Embryonic facial prominence (tissue), 1 donor: Measurements from ENCODE around the gene EXT2.

Source experiments
- DNase-seq: peaks from one replicate; pipeline ENCODE4 v3.0.0-alpha.2; 2016; ENCODE audit errors: extremely low spot score

EXT2 gene

GRCh38 chr11:44133335-44133946 is 38.0 kb downstream of the EXT2 start:
- DNase-seq = peak; percentile 62

DNA sequence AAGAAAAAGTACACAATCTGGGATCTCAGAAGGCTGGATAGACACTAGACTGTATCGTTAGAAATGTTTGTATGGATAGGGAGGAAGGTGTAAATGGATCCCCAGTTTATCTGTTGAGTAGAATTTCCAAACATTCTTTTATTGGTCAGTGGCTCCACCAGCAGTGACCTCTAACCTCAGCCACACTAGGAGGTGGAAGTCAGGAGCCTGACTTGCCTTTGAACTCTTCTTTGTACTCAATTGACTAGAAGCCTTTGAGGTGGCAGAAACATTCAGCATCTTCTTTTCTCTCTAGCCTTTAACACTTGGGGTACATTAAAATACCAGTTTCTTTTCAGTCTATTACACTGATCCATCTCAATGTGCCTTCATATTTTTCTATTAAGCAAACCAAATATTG is 39.1 kb downstream of the EXT2 start:
- DNase-seq = no peak

DNA sequence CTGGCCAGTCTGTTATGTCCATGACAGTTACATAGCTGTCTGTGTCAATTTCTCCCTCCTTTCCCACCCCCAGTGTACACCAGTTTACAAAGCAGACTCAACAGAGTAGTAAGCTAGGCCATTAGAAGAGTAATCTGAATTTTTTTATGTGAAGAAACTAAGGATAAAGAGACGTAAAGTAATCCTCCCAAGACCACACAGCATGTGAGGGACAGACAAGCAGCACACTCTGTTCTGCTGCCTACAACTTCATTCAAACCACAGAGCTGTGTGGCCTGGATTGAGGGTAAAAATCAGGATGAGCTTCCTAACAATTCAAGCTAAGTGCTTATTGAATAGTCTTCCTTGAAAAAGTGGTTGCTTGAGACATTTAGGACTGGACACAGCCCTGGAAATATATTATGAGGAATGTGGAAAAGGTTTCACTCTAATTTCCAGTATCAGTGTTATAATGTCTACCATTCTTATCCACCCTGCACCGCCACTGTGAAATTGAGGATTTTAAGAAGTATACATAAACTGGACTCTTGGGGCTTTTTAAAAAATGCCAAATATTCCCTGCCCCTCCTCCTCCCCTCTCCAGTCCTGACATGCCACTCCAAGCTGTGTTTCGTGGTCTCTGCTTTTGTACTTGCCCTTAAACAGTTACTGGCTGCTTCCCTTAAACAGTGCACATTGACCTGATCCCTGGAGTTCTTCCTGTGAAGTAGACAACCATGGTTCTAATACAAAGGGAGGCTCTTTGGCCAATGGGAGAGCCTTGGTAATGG is 40.9 kb downstream of the EXT2 start:
- no peak for DNase-seq

DNA sequence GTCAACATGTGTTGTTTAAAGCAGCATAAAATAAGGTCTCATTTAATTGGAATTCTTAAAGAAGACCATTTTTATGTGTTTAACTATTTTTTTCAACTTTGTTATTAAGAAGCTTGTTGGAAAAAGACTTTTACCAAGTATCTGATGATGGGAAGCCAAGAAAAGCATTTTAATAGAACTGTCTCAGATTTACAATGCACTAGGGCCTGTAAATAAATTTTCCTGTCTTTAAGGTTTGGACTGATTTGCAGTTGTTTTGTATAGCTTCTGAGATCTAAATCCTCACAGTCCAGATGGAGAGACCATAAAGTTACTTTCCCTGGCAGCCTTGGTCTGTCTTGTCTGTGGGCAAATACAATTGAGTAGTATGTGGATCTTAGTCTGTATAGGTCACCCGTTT is 41.6 kb downstream of the EXT2 start:
- no peak for DNase-seq

DNA sequence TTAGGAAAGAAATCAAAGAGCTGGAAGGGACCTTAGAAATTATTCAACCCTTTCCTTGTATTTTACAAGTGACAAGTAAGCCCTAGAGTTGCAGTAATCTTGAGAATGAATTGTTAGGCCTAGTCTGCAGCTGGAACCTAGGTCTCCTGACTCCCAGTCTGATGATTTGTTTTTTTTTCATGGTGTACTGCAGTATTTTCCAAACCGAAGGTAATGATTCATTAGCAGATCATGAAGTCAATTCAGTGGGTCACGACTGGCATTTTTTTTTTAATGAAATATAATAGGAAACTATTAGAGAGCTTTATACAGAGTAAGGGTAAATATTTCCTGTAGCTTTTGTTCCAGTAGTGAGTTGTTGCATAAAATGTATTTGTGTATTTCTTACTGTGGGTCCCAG is 42.8 kb downstream of the EXT2 start:
- DNase-seq = no peak

DNA sequence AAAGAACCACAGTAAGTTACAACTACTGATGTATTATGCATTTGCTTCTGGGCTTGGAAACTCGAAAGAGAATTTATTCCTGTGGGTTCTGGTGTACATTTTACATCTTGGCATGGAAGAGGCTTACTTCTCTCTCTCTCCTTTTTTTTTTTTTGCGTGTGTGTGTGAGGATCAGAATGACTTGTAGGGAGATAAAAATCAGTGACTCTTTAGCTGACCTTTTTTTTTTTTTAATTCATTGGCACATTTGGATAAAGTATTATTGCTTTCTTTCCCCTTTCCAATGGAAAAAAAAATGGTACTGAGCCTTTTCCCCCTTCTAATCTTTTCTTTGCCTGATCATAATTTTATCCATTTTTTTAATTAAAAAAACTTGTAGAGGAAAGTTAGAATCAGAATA is 43.5 kb downstream of the EXT2 start:
- DNase-seq = peak; percentile 30

GRCh38 chr11:44139565-44140330 is 44.3 kb downstream of the EXT2 start:
- no peak for DNase-seq

DNA sequence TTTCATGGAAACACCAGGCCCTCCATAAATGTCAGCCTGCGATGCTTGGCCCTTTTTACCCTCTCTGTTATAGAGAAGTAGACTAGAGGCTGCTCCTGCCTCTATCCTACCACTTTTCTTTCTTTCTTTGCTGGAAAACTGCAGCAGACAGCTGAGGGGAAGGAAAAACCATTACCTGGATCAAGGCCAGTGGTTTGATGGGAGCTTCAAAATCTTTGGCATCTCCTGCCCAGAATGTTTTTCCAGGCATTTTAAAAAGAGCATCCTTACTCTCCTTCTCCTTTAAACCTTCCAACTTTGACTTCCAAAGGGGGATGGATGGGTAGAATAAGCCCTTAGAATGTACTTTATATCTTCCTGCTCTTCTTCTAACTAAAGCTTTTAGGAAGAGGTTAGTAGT is 44.9 kb downstream of the EXT2 start:
- no peak for DNase-seq

DNA sequence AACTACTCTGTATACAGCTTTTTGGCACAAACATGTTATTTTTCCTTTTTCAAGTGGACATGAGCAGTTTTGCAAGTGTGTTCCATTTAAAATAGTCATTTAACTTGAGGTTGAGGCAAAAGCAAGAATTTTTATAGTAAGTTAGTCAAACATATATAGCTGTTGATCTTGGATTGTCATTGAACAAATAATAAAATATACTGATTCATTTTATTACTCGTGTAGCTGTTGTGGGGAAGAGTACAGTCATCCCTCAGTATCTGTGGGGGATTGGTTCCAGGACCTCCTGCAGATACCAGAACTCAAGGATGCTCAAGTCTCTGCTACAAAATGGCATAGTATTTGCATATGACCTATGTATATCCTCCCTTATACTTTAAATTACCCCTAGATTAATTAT is 45.3 kb downstream of the EXT2 start:
- no peak for DNase-seq

GRCh38 chr11:44143987-44144909 is 48.8 kb downstream of the EXT2 start:
- DNase-seq = no peak

GRCh38 chr11:44145011-44145775 is 49.7 kb downstream of the EXT2 start:
- DNase-seq = no peak

DNA sequence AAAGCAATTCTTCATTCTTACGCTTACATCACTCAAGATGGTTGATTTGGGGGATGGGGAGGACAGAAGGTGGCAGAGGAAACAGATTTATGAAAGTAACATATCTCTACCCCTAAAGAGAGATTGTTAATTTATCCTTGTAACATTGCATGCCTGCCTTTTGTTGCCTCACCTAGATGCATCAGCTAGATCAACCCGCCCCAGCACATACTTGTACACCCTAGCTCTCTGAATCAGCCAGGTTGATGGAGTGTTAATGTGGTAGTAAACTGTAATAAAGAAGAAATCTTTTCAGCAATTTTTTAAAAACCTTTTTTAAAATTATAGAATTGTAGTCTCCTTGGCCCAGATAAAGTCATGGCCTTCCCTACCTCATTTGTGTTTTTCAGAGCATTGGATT is 51.5 kb downstream of the EXT2 start:
- DNase-seq = no peak

GRCh38 chr11:44147751-44148150 is 52.3 kb downstream of the EXT2 start:
- no peak for DNase-seq

DNA sequence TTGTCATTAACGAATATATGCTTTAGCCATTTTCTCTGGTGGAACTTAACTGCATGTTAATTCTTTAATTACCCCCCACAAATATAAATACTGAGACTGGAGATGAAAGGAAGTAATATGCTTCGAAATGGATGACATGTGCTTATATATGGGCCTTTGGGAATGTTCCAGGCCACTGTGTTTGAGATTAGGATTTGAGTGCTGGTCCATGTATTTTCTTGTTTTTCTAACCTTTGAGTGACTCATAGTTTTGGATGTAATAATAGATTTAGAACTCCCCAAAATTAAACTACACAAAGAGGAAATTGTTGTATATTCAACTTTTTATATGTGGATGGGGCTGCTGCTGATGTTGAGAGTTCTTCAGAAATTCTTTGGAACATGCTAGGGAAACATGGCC is 54.2 kb downstream of the EXT2 start:
- DNase-seq = no peak

GRCh38 chr11:44150401-44150800 is 54.9 kb downstream of the EXT2 start:
- no peak for DNase-seq

DNA sequence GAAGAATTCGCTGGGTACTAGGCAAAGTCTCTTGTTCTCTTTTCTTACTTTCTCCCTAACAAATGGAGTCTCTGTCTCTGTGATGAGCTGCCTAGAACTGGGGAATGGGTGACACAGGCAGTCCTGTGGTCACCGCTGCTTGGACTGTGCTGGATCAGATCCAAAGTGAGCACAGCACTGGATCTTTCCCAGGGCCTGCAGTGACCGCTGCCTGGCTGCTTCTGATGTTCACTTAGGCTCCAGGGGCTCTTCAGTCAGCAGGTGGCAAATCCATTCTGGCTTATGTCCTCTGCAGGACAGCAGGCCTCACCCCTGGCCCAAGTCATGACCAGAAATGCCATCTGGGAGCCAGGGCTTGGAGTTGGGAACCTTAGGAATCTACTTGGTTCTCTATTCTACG is 61.5 kb downstream of the EXT2 start:
- DNase-seq = no peak

GRCh38 chr11:44158384-44158783 is 62.9 kb downstream of the EXT2 start:
- no peak for DNase-seq

- DNase-seq = no peak
Measured at GRCh38 chr11:44159848-44160721, 64.6 kb downstream of the EXT2 start.

DNA sequence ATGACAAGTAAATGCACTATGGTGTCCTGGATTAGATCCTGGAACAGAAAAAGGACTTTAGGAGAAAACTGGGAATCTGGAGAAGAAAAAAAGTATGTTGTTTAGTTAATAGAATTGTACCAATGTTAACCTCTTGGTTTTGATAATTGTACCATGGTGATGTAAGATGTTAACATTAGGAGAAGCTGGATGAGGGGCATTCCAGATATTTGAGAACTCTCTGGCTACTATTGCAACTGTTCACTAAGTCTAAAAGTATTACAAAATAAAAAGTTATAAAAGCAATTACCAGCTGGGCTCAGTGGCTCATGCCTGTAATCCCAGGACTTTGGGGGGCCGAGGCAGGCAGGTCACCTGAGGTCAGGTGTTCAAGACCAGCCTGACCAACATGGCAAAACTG is 66.5 kb downstream of the EXT2 start:
- no peak for DNase-seq

DNA sequence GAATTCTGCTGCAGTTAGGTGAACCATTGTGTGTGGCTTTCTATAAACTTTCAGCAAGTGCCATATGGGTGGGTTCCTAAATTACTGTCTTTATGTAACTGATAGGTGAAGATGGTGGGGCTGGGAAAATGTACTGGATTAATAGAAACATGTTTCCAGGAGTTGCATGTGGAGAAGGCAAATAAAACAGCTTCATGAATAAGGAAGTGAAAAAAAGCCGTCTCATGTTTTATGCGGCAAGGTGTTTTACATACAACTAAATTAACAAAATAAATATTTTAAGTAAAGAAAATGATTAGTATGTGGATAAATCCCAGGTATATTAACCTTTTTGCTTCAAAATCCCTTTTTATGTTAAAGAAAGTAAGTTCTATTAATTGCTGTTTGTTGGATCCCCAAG is 67.2 kb downstream of the EXT2 start:
- no peak for DNase-seq
